ENCODE data around the gene PRPF38B. TPM values are rescaled to one million over a fixed set of nuclear protein-coding genes. Genes with fewer than 3 reads are reported as not detected.

The PRPF38B gene
- total and polyA plus RNA-seq, 2 of the 4 experiments (the other 2 are of a cell fraction), result 9.0 to 19.3 TPM

DNA sequence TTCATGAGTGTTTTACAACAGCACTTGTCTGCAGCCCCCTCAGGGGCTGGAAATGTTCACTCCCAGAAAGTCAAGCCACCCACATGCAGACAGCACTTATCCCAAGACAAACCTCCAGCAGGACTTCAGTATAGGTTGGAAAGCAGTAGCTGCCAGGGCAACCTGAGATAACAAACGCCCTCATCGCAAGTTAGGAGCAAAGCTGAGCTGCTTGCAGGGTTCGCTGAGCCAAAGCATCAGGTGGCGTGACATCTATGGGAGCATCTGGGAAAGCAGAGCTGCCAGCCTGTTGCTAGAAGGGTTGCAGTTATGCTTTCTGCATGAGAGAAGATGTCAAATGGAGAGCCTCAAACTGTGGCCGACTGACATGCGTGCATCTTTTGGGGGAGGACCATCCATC lies 50.1 kb downstream of the PRPF38B start:
- intact Hi-C loops (cut with micrococcal nuclease), result no loop called here
- Histone ChIP-seq H3K27ac (ENCODE audit: insufficient read depth, low read length) (no peak overlapping the region), H3K4me3 (ENCODE audit: insufficient read depth, low read depth, low read length) (no peak overlapping the region), H3K4ac (ENCODE audit: low read depth, low read length) (no peak overlapping the region), H3K79me1 (ENCODE audit: low read depth in 1 of 2, low read length in 2 of 2) (no peaks in the 10 kb centered on the region), H4K8ac (ENCODE audit: low read depth in 2 of 2, low read length in 2 of 2) (no peak overlapping the region), H2BK15ac (ENCODE audit: low read depth, low read length) (no peak overlapping the region), H2AFZ (replicated peaks; ENCODE audit: low read length, poor library complexity) (peak overlapping the region; percentile 52), H2AK9ac (replicated peaks; ENCODE audit: low read depth, low read length, poor library complexity) (no peak overlapping the region), H4K5ac (ENCODE audit: low read depth, low read length) (no peak overlapping the region), H3K27me3 (ENCODE audit: control insufficient read depth, insufficient read depth, low read length) (peaks cover 11% of the 10 kb centered on the region), H3K36me3 (ENCODE audit: control insufficient read depth, insufficient read depth, low read length) (no peaks in the 10 kb centered on the region), H2BK120ac (ENCODE audit: low read depth, low read length) (no peak overlapping the region), H3K9ac (ENCODE audit: low read depth, low read length) (no peak overlapping the region), H3K14ac (replicated peaks; ENCODE audit: low read depth, low read length) (no peak overlapping the region), H3K9me3 (ENCODE audit: control insufficient read depth, insufficient read depth, low read length) (no peaks in the 10 kb centered on the region), H3K56ac (ENCODE audit: extremely low read depth, insufficient read depth, low read length) (no peak overlapping the region), H2AK5ac (ENCODE audit: low read depth, low read length) (no peak overlapping the region), H4K20me1 (ENCODE audit: insufficient read depth, low read length) (no peaks in the 10 kb centered on the region), H4K91ac (ENCODE audit: insufficient read depth, low read depth, low read length) (no peak overlapping the region), H3K9me1 (ENCODE audit: insufficient read depth, low read length) (0 out of 2 replicates have a peak, but pooled peaks cover 2% of the 10 kb centered on the region), H3K4me2 (ENCODE audit: low read depth, low read length) (no peak overlapping the region), H2BK5ac (ENCODE audit: low read depth, low read length, poor library complexity, severe bottlenecking) (no peak overlapping the region), H3K4me1 (ENCODE audit: control insufficient read depth, insufficient read depth, low read length) (no peaks in the 10 kb centered on the region), H3K18ac (ENCODE audit: low read depth, low read length) (no peak overlapping the region), H3K23ac (ENCODE audit: low read depth, low read length) (no peak overlapping the region), H2BK20ac (ENCODE audit: low read depth, low read length) (no peak overlapping the region)
- ATAC-seq (ENCODE audit: low read depth) (no peak), DNase-seq (no peak)
- CTCF ChIA-PET, result no interaction called here
- WGBS, 2 experiments (ENCODE audit: extremely low coverage in 2 of 2, insufficient read length in 1 of 2), result 50% methylated on average over 2 of the region's 6 CpGs; no CpG with 5 or more reads in 1 of the 2 experiments
- dilution Hi-C loops (cut with HindIII; ENCODE audit: low sequenced_read_pairs, unreplicated experiment), result no loop called here
- in situ Hi-C loops (cut with MboI; ENCODE audit: low sequenced_read_pairs), result no loop called here
- BruUV-seq (replicated peaks), result no TSS peak
- no peak for TF ChIP-seq SMC3 (IDR thresholded peaks at IDR 0.05; ENCODE audit: low read depth, low read length)
- no peak for TF ChIP-seq RCOR1 (IDR thresholded peaks at IDR 0.05; ENCODE audit: insufficient replicate concordance, low read length)
- TF ChIP-seq NFE2L2 (IDR thresholded peaks at IDR 0.05; ENCODE audit: low read depth, low read length), result no peak
- TF ChIP-seq FOS (IDR thresholded peaks at IDR 0.05; ENCODE audit: low read depth, low read length), result no peak
- POLR2A ChIA-PET (ENCODE audit: unreplicated experiment), result no interaction called here

Data from IMR-90 (cell line).